IMR-90 (cell line): ENCODE results near the gene BAZ2B.

Experiments used
- BHLHE40 ChIP-seq: fragments of 150-350 bp; IDR thresholded peaks from 2 replicates; pipeline ENCODE4 v1.6.1; 2016; ENCODE audit warnings: mild to moderate bottlenecking, low read depth, low read length
- CHD1 ChIP-seq: IDR thresholded peaks from 2 replicates; pipeline ENCODE4 v1.6.1; 2012; ENCODE audit warnings: low read depth, low read length, improper control_type of control experiment
- FOS ChIP-seq: fragments of 150-350 bp; IDR thresholded peaks from 2 replicates; pipeline ENCODE4 v1.6.1; 2016; ENCODE audit warnings: low read depth, low read length
- MAFK ChIP-seq: IDR thresholded peaks from 2 replicates; pipeline ENCODE4 v1.6.1; 2012; ENCODE audit warnings: low read depth, low read length, improper control_type of control experiment
- MXI1 ChIP-seq: IDR thresholded peaks from 2 replicates; pipeline ENCODE4 v1.6.1; 2012; ENCODE audit warnings: low read depth, mild to moderate bottlenecking, low read length, moderate library complexity, borderline replicate concordance
- POLR2A ChIP-seq: IDR thresholded peaks from 2 replicates; pipeline ENCODE4 v1.6.1; 2012; ENCODE audit warnings: mild to moderate bottlenecking, low read depth, low read length
- RAD21 ChIP-seq: IDR thresholded peaks from 2 replicates; pipeline ENCODE4 v1.6.1; 2012; ENCODE audit warnings: low read length, improper control_type of control experiment
- RCOR1 ChIP-seq: IDR thresholded peaks from 2 replicates; pipeline ENCODE4 v1.6.1; 2012; ENCODE audit warnings: mild to moderate bottlenecking, low read length, improper control_type of control experiment; ENCODE audit not compliant: insufficient replicate concordance
- RFX5 ChIP-seq: IDR thresholded peaks from 2 replicates; pipeline ENCODE4 v1.8.0; 2012; ENCODE audit warnings: low read depth, mild to moderate bottlenecking, low read length, moderate library complexity
- SMC3 ChIP-seq: fragments of 150-350 bp; IDR thresholded peaks from 2 replicates; pipeline ENCODE4 v1.6.1; 2016; ENCODE audit warnings: low read depth, mild to moderate bottlenecking, antibody characterized with exemption, low read length, moderate library complexity
- TF ChIP-seq, protein P1 (sequence below): conservative IDR thresholded peaks from 2 replicates; pipeline ENCODE4 v1.5.1; 2012; ENCODE audit warnings: mild to moderate bottlenecking, low read depth, low read length, improper control_type of control experiment
- TF ChIP-seq, protein P2 (sequence below): fragments of 150-350 bp; IDR thresholded peaks from 2 replicates; pipeline ENCODE4 v1.6.1; 2017; ENCODE audit warnings: mild to moderate bottlenecking, antibody characterized with exemption, low read length, low read depth
- TF ChIP-seq, protein P3 (sequence below): fragments of 150-350 bp; IDR thresholded peaks from 2 replicates; pipeline ENCODE4 v1.6.1; 2016; ENCODE audit warnings: low read depth, mild to moderate bottlenecking, low read length, moderate library complexity, borderline replicate concordance

- TF ChIP-seq, protein P1, sequence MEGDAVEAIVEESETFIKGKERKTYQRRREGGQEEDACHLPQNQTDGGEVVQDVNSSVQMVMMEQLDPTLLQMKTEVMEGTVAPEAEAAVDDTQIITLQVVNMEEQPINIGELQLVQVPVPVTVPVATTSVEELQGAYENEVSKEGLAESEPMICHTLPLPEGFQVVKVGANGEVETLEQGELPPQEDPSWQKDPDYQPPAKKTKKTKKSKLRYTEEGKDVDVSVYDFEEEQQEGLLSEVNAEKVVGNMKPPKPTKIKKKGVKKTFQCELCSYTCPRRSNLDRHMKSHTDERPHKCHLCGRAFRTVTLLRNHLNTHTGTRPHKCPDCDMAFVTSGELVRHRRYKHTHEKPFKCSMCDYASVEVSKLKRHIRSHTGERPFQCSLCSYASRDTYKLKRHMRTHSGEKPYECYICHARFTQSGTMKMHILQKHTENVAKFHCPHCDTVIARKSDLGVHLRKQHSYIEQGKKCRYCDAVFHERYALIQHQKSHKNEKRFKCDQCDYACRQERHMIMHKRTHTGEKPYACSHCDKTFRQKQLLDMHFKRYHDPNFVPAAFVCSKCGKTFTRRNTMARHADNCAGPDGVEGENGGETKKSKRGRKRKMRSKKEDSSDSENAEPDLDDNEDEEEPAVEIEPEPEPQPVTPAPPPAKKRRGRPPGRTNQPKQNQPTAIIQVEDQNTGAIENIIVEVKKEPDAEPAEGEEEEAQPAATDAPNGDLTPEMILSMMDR: no peak
- TF ChIP-seq, protein P2, sequence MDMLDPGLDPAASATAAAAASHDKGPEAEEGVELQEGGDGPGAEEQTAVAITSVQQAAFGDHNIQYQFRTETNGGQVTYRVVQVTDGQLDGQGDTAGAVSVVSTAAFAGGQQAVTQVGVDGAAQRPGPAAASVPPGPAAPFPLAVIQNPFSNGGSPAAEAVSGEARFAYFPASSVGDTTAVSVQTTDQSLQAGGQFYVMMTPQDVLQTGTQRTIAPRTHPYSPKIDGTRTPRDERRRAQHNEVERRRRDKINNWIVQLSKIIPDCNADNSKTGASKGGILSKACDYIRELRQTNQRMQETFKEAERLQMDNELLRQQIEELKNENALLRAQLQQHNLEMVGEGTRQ: no peak
- TF ChIP-seq BHLHE40: no peak
- no peak for TF ChIP-seq MXI1
- no peak for TF ChIP-seq SMC3
- TF ChIP-seq RFX5: no peak
- TF ChIP-seq RAD21: no peak
- TF ChIP-seq POLR2A: no peak
- no peak for TF ChIP-seq RCOR1
- TF ChIP-seq FOS: no peak
- TF ChIP-seq, protein P3, sequence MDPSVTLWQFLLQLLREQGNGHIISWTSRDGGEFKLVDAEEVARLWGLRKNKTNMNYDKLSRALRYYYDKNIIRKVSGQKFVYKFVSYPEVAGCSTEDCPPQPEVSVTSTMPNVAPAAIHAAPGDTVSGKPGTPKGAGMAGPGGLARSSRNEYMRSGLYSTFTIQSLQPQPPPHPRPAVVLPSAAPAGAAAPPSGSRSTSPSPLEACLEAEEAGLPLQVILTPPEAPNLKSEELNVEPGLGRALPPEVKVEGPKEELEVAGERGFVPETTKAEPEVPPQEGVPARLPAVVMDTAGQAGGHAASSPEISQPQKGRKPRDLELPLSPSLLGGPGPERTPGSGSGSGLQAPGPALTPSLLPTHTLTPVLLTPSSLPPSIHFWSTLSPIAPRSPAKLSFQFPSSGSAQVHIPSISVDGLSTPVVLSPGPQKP: no peak
- TF ChIP-seq MAFK: no peak
- no peak for TF ChIP-seq CHD1
Measured at GRCh38 chr2:159281002-159281401, 335.3 kb downstream of the BAZ2B start.
